OCI-LY7 (cell line): ENCODE measurements around the gene ADAMTS4. TPM values are rescaled to one million over a fixed set of nuclear protein-coding genes. Genes with fewer than 3 reads are reported as not detected.

ENCODE experiments used
- BruUV-seq: library from RNA; stranded (reverse); fragments of 400-500 nt; replicated peaks from 2 replicates; lab custom pipeline; 2021; lab: Mats Ljungman, UMichigan
- CTCF ChIA-PET: fragments of 300-600 bp; sonication (Branson Sonifier 250); formaldehyde crosslinking; loops from one replicate; lab custom pipeline; 2022; ENCODE audit warnings: antibody characterized with exemption; ENCODE audit not compliant: unreplicated experiment; lab: Charles Lee
- POLR2A ChIA-PET: fragments of 300-600 bp; sonication (Branson Sonifier 250); formaldehyde crosslinking; loops from one replicate; lab custom pipeline; 2022; ENCODE audit warnings: antibody characterized with exemption; lab: Charles Lee
- DNase-seq: peaks from one replicate; pipeline ENCODE4 v3.0.0-alpha.2; 2015; ENCODE audit warnings: low spot score
- H2AFZ ChIP-seq: fragments of 200-600 bp; sonication (generic), shearing (Covaris generic); 2 replicates; pipeline ENCODE4 v1.6.1; 2014; ENCODE audit warnings: mild to moderate bottlenecking, antibody characterized with exemption, low read length, moderate library complexity
- H3K27ac ChIP-seq: fragments of 200-600 bp; sonication (generic); 2 replicates; pipeline ENCODE4 v1.5.1; 2014; ENCODE audit warnings: mixed run types, low read depth, mild to moderate bottlenecking, moderate library complexity, low read length, inconsistent platforms; ENCODE audit not compliant: poor library complexity, severe bottlenecking
- H3K36me3 ChIP-seq: fragments of 200-600 bp; sonication (generic); 2 replicates; pipeline ENCODE4 v1.6.1; 2014; ENCODE audit warnings: mild to moderate bottlenecking, antibody characterized with exemption, low read length, moderate library complexity, mixed read lengths; ENCODE audit not compliant: insufficient read depth
- H3K4me1 ChIP-seq: fragments of 200-600 bp; sonication (generic); 2 replicates; pipeline ENCODE4 v1.5.1; 2014; ENCODE audit warnings: mild to moderate bottlenecking, low read length; ENCODE audit not compliant: insufficient read depth, poor library complexity, severe bottlenecking
- H3K4me2 ChIP-seq: fragments of 200-600 bp; sonication (generic); 2 replicates; pipeline ENCODE4 v1.6.1; 2014; ENCODE audit warnings: mild to moderate bottlenecking, low read length
- H3K4me3 ChIP-seq: fragments of 200-600 bp; sonication (generic); 2 replicates; pipeline ENCODE4 v1.5.1; 2014; ENCODE audit warnings: mild to moderate bottlenecking, low read depth, low read length; ENCODE audit not compliant: poor library complexity, severe bottlenecking
- H3K79me2 ChIP-seq: fragments of 200-600 bp; sonication (generic); 2 replicates; pipeline ENCODE4 v1.6.1; 2016; ENCODE audit warnings: low read depth, mild to moderate bottlenecking, low read length, moderate library complexity, mixed read lengths; ENCODE audit not compliant: insufficient read depth
- H3K9me2 ChIP-seq: fragments of 200-600 bp; sonication (generic); 2 replicates; pipeline ENCODE4 v1.6.1; 2016; ENCODE audit warnings: mild to moderate bottlenecking, low read length, mixed read lengths; ENCODE audit not compliant: insufficient read depth
- H3K9me3 ChIP-seq: fragments of 200-600 bp; sonication (generic); 2 replicates; pipeline ENCODE4 v1.6.1; 2014; ENCODE audit warnings: mild to moderate bottlenecking, mixed run types, low read length, mixed read lengths
- H4K20me1 ChIP-seq: fragments of 200-600 bp; sonication (generic); 2 replicates; pipeline ENCODE4 v1.6.1; 2014; ENCODE audit warnings: mild to moderate bottlenecking, antibody characterized with exemption, low read length, moderate library complexity, mixed read lengths; ENCODE audit not compliant: insufficient read depth
- EZH2phosphoT487 ChIP-seq: fragments of 200-600 bp; sonication (generic); IDR thresholded peaks from 2 replicates; pipeline ENCODE4 v1.6.1; 2018; ENCODE audit warnings: low read depth, borderline replicate concordance, mild to moderate bottlenecking, mixed run types, antibody characterized with exemption, low read length, moderate library complexity, mixed read lengths
- intact Hi-C: fragments of 100-400 bp; cut with micrococcal nuclease; formaldehyde crosslinking; loops from one replicate; pipeline ENCODE4 v1.10.0; 2022; ENCODE audit not compliant: unreplicated experiment
- total RNA-seq, 2 experiments: library from RNA; depleted of rRNA in 1 of 2; stranded (reverse); fragments of >200 nt in 1 of 2; shearing (Covaris generic) in 1 of 2; gene quantifications; 2 replicates each; pipeline ENCODE4 v1.2.3, GENCODE V29; 2014 to 2022
- TF ChIP-seq, protein P1 (sequence below): fragments of 200-600 bp; sonication (generic); conservative IDR thresholded peaks from 2 replicates; pipeline ENCODE4 v1.5.1; 2014; ENCODE audit warnings: mild to moderate bottlenecking, antibody characterized with exemption, low read length, moderate library complexity, mixed read lengths

The ADAMTS4 gene
- total RNA-seq, 2 experiments from 2014 or later: 0.03 to 0.15 TPM

DNA sequence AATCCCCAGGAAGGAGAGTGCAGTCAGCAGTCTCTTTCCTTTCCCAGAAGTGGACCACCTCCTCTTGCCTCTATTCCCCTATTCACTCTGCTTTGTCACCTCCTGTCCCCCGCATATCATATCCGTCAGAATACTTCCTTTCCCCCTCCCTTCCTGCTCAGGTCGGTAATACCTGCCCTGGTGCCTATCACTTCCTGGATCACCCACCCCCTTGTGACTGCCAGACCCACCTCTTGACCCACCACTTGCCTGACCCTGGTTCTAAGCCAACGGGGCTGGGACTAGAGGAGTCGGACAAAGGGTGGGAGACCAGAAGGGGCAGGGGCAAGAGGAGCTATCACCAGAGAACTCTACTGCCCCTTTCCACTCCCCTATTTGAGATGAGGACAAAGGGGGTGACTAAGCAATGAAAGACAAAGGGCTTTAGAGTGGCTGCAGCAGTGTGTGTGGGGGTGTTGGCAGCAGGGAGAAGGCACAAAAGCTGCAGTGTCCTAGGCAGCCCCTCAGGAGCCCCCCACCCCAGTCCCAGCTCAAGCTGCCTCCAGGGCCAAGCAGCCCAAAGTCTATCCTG, 1.7 kb upstream of the ADAMTS4 start:
- Histone ChIP-seq H2AFZ (peak overlapping the region; percentile 94), H3K36me3 (peaks cover 11% of the 10 kb centered on the region), H3K79me2 (peaks cover 4% of the 10 kb centered on the region; the same call in 1 of the 2 replicates), H4K20me1 (no peaks in the 10 kb centered on the region), H3K4me2 (0 out of 2 replicates have a peak overlapping the region, but pooled peaks have one; percentile 12), H3K9me3 (no peaks in the 10 kb centered on the region), H3K9me2 (no peaks in the 10 kb centered on the region), H3K4me3 (no peak overlapping the region), H3K27ac (no peak overlapping the region), H3K4me1 (peaks cover 39% of the 10 kb centered on the region)
- no peak for DNase-seq
- POLR2A ChIA-PET: interaction anchor here (1.1 to 2.8 kb wide), 2 partner anchors 11 to 14 kb away, joined by 5 to 17 read pairs; no protein-coding TSS in a partner anchor
- BruUV-seq: no TSS peak
- TF ChIP-seq, protein P1, sequence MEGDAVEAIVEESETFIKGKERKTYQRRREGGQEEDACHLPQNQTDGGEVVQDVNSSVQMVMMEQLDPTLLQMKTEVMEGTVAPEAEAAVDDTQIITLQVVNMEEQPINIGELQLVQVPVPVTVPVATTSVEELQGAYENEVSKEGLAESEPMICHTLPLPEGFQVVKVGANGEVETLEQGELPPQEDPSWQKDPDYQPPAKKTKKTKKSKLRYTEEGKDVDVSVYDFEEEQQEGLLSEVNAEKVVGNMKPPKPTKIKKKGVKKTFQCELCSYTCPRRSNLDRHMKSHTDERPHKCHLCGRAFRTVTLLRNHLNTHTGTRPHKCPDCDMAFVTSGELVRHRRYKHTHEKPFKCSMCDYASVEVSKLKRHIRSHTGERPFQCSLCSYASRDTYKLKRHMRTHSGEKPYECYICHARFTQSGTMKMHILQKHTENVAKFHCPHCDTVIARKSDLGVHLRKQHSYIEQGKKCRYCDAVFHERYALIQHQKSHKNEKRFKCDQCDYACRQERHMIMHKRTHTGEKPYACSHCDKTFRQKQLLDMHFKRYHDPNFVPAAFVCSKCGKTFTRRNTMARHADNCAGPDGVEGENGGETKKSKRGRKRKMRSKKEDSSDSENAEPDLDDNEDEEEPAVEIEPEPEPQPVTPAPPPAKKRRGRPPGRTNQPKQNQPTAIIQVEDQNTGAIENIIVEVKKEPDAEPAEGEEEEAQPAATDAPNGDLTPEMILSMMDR: no peak
- TF ChIP-seq EZH2phosphoT487: no peak
- intact Hi-C loops: no loop called here
- CTCF ChIA-PET: interaction anchor here (2.4 kb wide), 1 partner anchor 25 kb away, joined by 12 read pairs; the partner anchor contains the start of gene TOMM40L

DNA sequence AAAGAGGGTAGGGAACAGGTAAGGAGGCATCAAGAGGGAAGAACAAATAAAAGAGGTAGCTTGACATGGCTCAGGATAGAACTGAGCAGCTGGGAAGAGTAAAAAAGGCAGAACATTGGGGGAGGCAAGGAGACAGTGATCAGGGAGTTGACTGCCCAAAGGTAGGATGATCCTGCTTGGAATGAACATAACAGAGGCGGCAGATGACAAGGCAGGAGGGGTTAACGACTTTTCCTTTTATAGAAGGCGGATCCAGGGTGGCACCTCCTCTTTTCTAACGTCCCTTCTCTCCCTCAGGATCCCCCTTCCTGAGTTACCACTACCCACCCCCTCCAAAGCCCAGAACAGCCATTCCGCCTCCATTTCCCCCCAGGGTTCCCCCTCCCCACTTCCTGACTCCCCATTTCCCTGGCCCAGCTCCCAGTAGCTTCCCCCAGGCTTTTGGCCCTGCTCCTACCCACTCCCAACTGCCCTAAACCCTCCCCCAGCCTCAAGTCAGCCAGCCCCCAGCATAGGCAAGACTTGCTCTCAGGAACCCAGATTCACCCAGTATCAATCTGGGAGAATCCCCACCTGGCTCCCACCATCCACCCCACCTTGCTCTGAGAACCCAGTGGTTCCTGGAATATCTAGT, 769 bp upstream of the ADAMTS4 start:
- ChIA-PET CTCF (no interaction called here), POLR2A (no interaction called here)
- H3K27ac ChIP-seq: no peak overlapping the region
- no peaks in the 10 kb centered on the region for H3K9me2 ChIP-seq
- H3K36me3 ChIP-seq: peaks cover 11% of the 10 kb centered on the region
- no peaks in the 10 kb centered on the region for H3K9me3 ChIP-seq
- BruUV-seq: no TSS peak
- TF ChIP-seq, protein P1: no peak
- no peak for TF ChIP-seq EZH2phosphoT487
- H3K4me2 ChIP-seq: no peak overlapping the region
- H3K79me2 ChIP-seq: peaks cover 4% of the 10 kb centered on the region; the same call in 1 of the 2 replicates
- intact Hi-C loops: no loop called here
- peaks cover 47% of the 10 kb centered on the region for H3K4me1 ChIP-seq
- DNase-seq: no peak
- H3K4me3 ChIP-seq: no peak overlapping the region
- H2AFZ ChIP-seq: no peak overlapping the region; the same call in 1 of the 2 replicates
- no peaks in the 10 kb centered on the region for H4K20me1 ChIP-seq
